H1 (cell line): ENCODE data around the gene RGS3. TPM values are rescaled to one million over a fixed set of nuclear protein-coding genes. Genes with fewer than 3 reads are reported as not detected.

Source experiments
- BCL11A ChIP-seq, 2 experiments: IDR thresholded peaks; one replicate each; pipeline ENCODE4 v1.6.1; 2011; ENCODE audit warnings: low read depth in 2 of 2, low read length in 2 of 2, mild to moderate bottlenecking in 2 of 2
- BRCA1 ChIP-seq: IDR thresholded peaks from 2 replicates; pipeline ENCODE4 v1.6.1; 2012; ENCODE audit warnings: low read depth, low read length, improper control_type of control experiment
- CBX5 ChIP-seq: fragments of 300-800, 300-1000 bp; sonication (generic); IDR thresholded peaks from 2 replicates; pipeline ENCODE4 v1.7.1; 2016; ENCODE audit warnings: antibody characterized with exemption, low read length, low read depth
- CHD2 ChIP-seq: IDR thresholded peaks from 2 replicates; pipeline ENCODE4 v1.6.1; 2012; ENCODE audit warnings: low read length, improper control_type of control experiment
- CTBP2 ChIP-seq: IDR thresholded peaks from 2 replicates; pipeline ENCODE4 v1.7.0; 2011; ENCODE audit warnings: borderline replicate concordance, mild to moderate bottlenecking, moderate library complexity, mixed read lengths, low read length; ENCODE audit not compliant: insufficient read depth, insufficient read length
- EGR1 ChIP-seq: IDR thresholded peaks from 2 replicates; pipeline ENCODE4 v1.6.1; 2011; ENCODE audit warnings: low read depth, low read length, borderline replicate concordance
- EZH2 ChIP-seq: fragments of 200-600 bp; sonication (generic); IDR thresholded peaks from 2 replicates; pipeline ENCODE4 v1.7.1; 2012; ENCODE audit warnings: low read depth, mild to moderate bottlenecking, moderate library complexity, low read length, inconsistent platforms; ENCODE audit not compliant: severe bottlenecking
- GTF2F1 ChIP-seq: IDR thresholded peaks from 2 replicates; pipeline ENCODE4 v1.6.1; 2012; ENCODE audit warnings: low read depth, low read length, improper control_type of control experiment, borderline replicate concordance
- HDAC6 ChIP-seq: IDR thresholded peaks from one replicate; pipeline ENCODE4 v1.7.1; 2012; ENCODE audit warnings: low read depth, mild to moderate bottlenecking, inconsistent platforms, low read length, moderate library complexity
- KDM5A ChIP-seq: fragments of 200-600 bp; IDR thresholded peaks from 2 replicates; pipeline ENCODE4 v1.7.1; 2012; ENCODE audit warnings: mild to moderate bottlenecking, low read length, inconsistent platforms, mixed read lengths
- MAFK ChIP-seq: IDR thresholded peaks from 2 replicates; pipeline ENCODE4 v1.6.1; 2012; ENCODE audit warnings: low read depth, mild to moderate bottlenecking, improper control_type of control experiment, low read length
- NRF1 ChIP-seq: IDR thresholded peaks from 2 replicates; pipeline ENCODE4 v1.6.1; 2011; ENCODE audit warnings: mild to moderate bottlenecking, low read depth, low read length, improper control_type of control experiment
- POLR2A ChIP-seq, 2 experiments: IDR thresholded peaks; 1 replicate in 1 of 2; 2 replicates in 1 of 2; pipeline ENCODE4 v1.6.1; 2011; ENCODE audit warnings: low read depth in 2 of 2, low read length in 2 of 2, mild to moderate bottlenecking in 2 of 2; ENCODE audit errors: control extremely low read depth in 1 of 2
- POLR2AphosphoS5 ChIP-seq: IDR thresholded peaks from 2 replicates; pipeline ENCODE4 v1.6.1; 2011; ENCODE audit warnings: low read depth, low read length
- POU5F1 ChIP-seq: IDR thresholded peaks from 2 replicates; pipeline ENCODE4 v1.6.1; 2011; ENCODE audit warnings: low read depth, mild to moderate bottlenecking, low read length, moderate library complexity
- RAD21 ChIP-seq, 2 experiments: IDR thresholded peaks in 1 of 2; conservative IDR thresholded peaks in 1 of 2; 2 replicates each; pipeline ENCODE4 v1.6.1; 2011; ENCODE audit warnings: low read depth in 2 of 2, low read length in 2 of 2, improper control_type of control experiment in 1 of 2, inconsistent platforms in 1 of 2, mild to moderate bottlenecking in 1 of 2, moderate library complexity in 1 of 2
- RXRA ChIP-seq: IDR thresholded peaks from 2 replicates; pipeline ENCODE4 v1.6.1; 2011; ENCODE audit warnings: low read depth, mild to moderate bottlenecking, low read length, moderate library complexity; ENCODE audit not compliant: insufficient read depth
- SIN3A ChIP-seq, 2 experiments: IDR thresholded peaks in 1 of 2; conservative IDR thresholded peaks in 1 of 2; 2 replicates each; pipeline ENCODE4 v1.6.1; 2011 to 2012; ENCODE audit warnings: low read length in 2 of 2, improper control_type of control experiment in 1 of 2, low read depth in 1 of 2, mild to moderate bottlenecking in 1 of 2
- SP1 ChIP-seq: IDR thresholded peaks from 2 replicates; pipeline ENCODE4 v1.6.1; 2011; ENCODE audit warnings: low read depth, low read length
- SP4 ChIP-seq: IDR thresholded peaks from 2 replicates; pipeline ENCODE4 v1.6.1; 2012; ENCODE audit warnings: low read length, inconsistent platforms
- TAF1 ChIP-seq: IDR thresholded peaks from 2 replicates; pipeline ENCODE4 v1.6.1; 2011; ENCODE audit warnings: mild to moderate bottlenecking, low read depth, low read length
- TCF12 ChIP-seq: IDR thresholded peaks from 2 replicates; pipeline ENCODE4 v1.6.1; 2011; ENCODE audit warnings: low read depth, mild to moderate bottlenecking, low read length
- TEAD4 ChIP-seq: IDR thresholded peaks from 2 replicates; pipeline ENCODE4 v1.6.1; 2012; ENCODE audit warnings: low read depth, low read length, inconsistent platforms, mixed read lengths
- YY1 ChIP-seq: IDR thresholded peaks from 2 replicates; pipeline ENCODE4 v1.6.1; 2011; ENCODE audit warnings: low read depth, mild to moderate bottlenecking, low read length
- polyA plus RNA-seq, 7 experiments: library from polyadenylated mRNA; depleted of rRNA in 3 of 7; stranded (reverse) in 5 of 7; unstranded in 2 of 7; fragments of >200 nt in 5 of 7; fragments of 200-250 nt in 2 of 7; gene quantifications; 1 replicate in 5 of 7; 2 replicates in 1 of 7; 4 replicates in 1 of 7; pipeline versions ENCODE4 v1.2.1 to v1.2.3, GENCODE V29; 2011 to 2013; ENCODE audit warnings: missing spikeins in 2 of 7, mixed read lengths in 2 of 7
- total RNA-seq: library from RNA; stranded (reverse); fragmentation: NEBNext Ultra II Directional; extraction: Animal tissue kit (Norgen Biotek cat#: 25700); gene quantifications from 2 replicates; pipeline ENCODE4 v1.2.1, GENCODE V29; 2021

The RGS3 gene
- total and polyA plus RNA-seq, 2 of the 8 experiments (the other 6 are each of a cell fraction or from before 2014, with no cell fraction given): 12.6 to 18.2 TPM

DNA sequence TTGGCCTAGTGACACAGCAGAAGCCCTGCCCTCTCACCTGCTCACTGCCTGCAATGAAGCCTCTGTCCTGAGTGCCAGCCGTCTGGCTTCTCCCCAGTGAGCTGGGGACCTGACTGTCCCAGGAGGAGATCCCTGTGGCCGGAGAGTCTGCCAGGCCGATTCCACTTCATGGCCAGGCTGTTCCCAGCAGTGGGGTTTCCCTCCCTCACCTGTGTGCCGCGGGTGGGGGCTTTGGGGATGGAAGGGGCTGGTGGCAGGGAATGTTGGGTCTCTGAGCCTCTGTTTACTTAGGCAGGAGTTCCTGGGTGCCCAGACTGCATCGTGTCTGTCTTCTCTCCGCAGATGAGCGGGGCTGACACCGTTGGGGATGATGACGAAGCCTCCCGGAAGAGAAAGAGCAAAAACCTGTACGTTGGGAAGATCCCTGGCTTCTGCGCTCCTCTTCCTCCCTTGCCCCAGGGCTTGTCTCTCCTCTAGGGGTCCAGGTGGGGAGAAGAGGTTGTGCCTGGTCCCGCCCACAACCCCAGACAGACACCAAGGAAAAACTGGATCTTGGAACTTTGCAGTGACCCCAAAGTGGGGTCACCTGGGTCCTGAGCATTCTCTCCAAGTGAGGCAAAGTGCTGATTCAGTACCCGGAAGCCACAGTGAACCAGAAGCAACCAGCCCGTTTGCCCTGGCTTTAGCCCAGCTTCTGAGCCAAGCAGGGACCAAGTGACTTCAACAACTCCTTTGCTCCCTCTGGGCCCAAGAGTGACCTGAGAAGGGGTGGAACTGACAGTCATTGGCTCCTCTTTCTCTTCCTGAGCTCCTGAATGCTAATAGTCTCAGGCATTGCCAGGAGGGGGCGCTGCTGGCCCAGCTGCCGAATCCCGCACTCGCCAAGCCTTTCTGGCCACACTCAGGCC is 127.7 kb downstream of the RGS3 start (continued):
- TF ChIP-seq MAFK: peak; percentile 6; the same call in 1 of the 2 replicates
- TF ChIP-seq GTF2F1: no peak
- TF ChIP-seq RXRA: no peak
- TF ChIP-seq EZH2: no peak
- 0 out of 2 replicates have a peak, but pooled peaks have one; percentile 24 for TF ChIP-seq TEAD4
- no peak for TF ChIP-seq BRCA1
- no peak for TF ChIP-seq CHD2
- no peak for TF ChIP-seq SP4
- no peak for TF ChIP-seq EGR1
- TF ChIP-seq YY1: 0 out of 2 replicates have a peak, but pooled peaks have one; percentile 24
- no peak for TF ChIP-seq TCF12
- TF ChIP-seq CBX5: no peak
- TF ChIP-seq NRF1: no peak
- TF ChIP-seq SIN3A (conservative IDR thresholded peaks at IDR 0.05 in 1 of 2, IDR thresholded peaks at IDR 0.05 in 1 of 2; ENCODE audit: low read depth in 1 of 2, low read length in 2 of 2): 0 out of 4 replicates have a peak, but pooled peaks of 1 of the 2 experiments have one; percentile 18
- no peak for TF ChIP-seq KDM5A
- peak; percentile 99 to 100 for TF ChIP-seq RAD21 (IDR thresholded peaks at IDR 0.05 in 1 of 2, conservative IDR thresholded peaks at IDR 0.05 in 1 of 2; ENCODE audit: low read depth in 2 of 2, low read length in 2 of 2)
- TF ChIP-seq CTBP2: no peak
- no peak for TF ChIP-seq HDAC6
- no peak for TF ChIP-seq BCL11A (IDR thresholded peaks at IDR 0.05; ENCODE audit: low read depth in 2 of 2, low read length in 2 of 2)
- no peak for TF ChIP-seq SP1
- TF ChIP-seq POU5F1: no peak
- no peak for TF ChIP-seq POLR2A (IDR thresholded peaks at IDR 0.05; ENCODE audit: control extremely low read depth in 1 of 2, low read depth in 2 of 2, low read length in 2 of 2)
- 0 out of 2 replicates have a peak, but pooled peaks have one; percentile 27 for TF ChIP-seq TAF1
- no peak for TF ChIP-seq POLR2AphosphoS5
